HG02623 (cell line): ENCODE results near the gene HOMER1.
"Not testable (repeated sequence)": the region's sequence is repeated elsewhere in the genome, so short reads cannot be mapped to it uniquely, and the experiment has no call there.

Experiments used
- ATAC-seq: cut with Tn5 transposase; IDR thresholded peaks from one replicate; pipeline ENCODE4 v1.9.1; 2021; ENCODE audit warnings: moderate library complexity; ENCODE audit not compliant: unreplicated experiment

HOMER1 gene

GRCh38 chr5:79423296-79423695 lies 90.6 kb downstream of the HOMER1 start:
- no peak for ATAC-seq

- ATAC-seq = no peak
Measured at GRCh38 chr5:79420248-79420647, 93.7 kb downstream of the HOMER1 start.

GRCh38 chr5:79418276-79418675 lies 95.7 kb downstream of the HOMER1 start:
- no peak for ATAC-seq

GRCh38 chr5:79417495-79417894 lies 96.4 kb downstream of the HOMER1 start:
- no peak for ATAC-seq

GRCh38 chr5:79416499-79416898 lies 97.4 kb downstream of the HOMER1 start:
- ATAC-seq = peak; percentile 93

- no peak for ATAC-seq
Measured at GRCh38 chr5:79413112-79413511, 100.8 kb downstream of the HOMER1 start.

- no peak for ATAC-seq
Measured at GRCh38 chr5:79408028-79408427, 105.9 kb downstream of the HOMER1 start.

- no peak for ATAC-seq
Measured at GRCh38 chr5:79407591-79407990, 106.3 kb downstream of the HOMER1 start.

- no peak for ATAC-seq
Measured at GRCh38 chr5:79401216-79401615, 112.7 kb downstream of the HOMER1 start.

- no peak for ATAC-seq
Measured at GRCh38 chr5:79399046-79399445, 114.9 kb downstream of the HOMER1 start.

GRCh38 chr5:79397080-79397479 lies 116.9 kb downstream of the HOMER1 start:
- no peak for ATAC-seq

GRCh38 chr5:79396265-79396664 lies 117.7 kb downstream of the HOMER1 start:
- no peak for ATAC-seq

GRCh38 chr5:79395296-79395695 lies 118.6 kb downstream of the HOMER1 start:
- ATAC-seq = no peak

GRCh38 chr5:79392776-79393175 lies 121.2 kb downstream of the HOMER1 start:
- ATAC-seq = no peak

- no peak for ATAC-seq
Measured at GRCh38 chr5:79386679-79387078, 127.3 kb downstream of the HOMER1 start.

- not testable (repeated sequence) for ATAC-seq
Measured at GRCh38 chr5:79385126-79385525, 128.8 kb downstream of the HOMER1 start.

- ATAC-seq = no peak
Measured at GRCh38 chr5:79378510-79379186, 135.3 kb downstream of the HOMER1 start.

GRCh38 chr5:79357398-79357797 lies 156.5 kb downstream of the HOMER1 start:
- ATAC-seq = no peak

- no peak for ATAC-seq
Measured at GRCh38 chr5:79349881-79350280, 164.1 kb downstream of the HOMER1 start.

GRCh38 chr5:79349047-79349446 lies 164.9 kb downstream of the HOMER1 start:
- ATAC-seq = no peak

GRCh38 chr5:79346420-79346824 lies 167.5 kb downstream of the HOMER1 start:
- ATAC-seq = no peak

GRCh38 chr5:79333852-79334557 lies 179.9 kb downstream of the HOMER1 start:
- ATAC-seq = no peak

GRCh38 chr5:79330071-79330470 lies 183.9 kb downstream of the HOMER1 start:
- ATAC-seq = no peak
